OCI-LY7 (cell line): ENCODE data around the gene KCNMA1.

Source experiments
- CTCF ChIP-seq: fragments of 200-600 bp; sonication (generic); conservative IDR thresholded peaks from 2 replicates; pipeline ENCODE4 v1.5.1; 2014; ENCODE audit warnings: mild to moderate bottlenecking, antibody characterized with exemption, low read length, moderate library complexity, mixed read lengths
- EZH2phosphoT487 ChIP-seq: fragments of 200-600 bp; sonication (generic); IDR thresholded peaks from 2 replicates; pipeline ENCODE4 v1.6.1; 2018; ENCODE audit warnings: low read depth, borderline replicate concordance, mild to moderate bottlenecking, mixed run types, antibody characterized with exemption, low read length, moderate library complexity, mixed read lengths

- TF ChIP-seq CTCF (no peak), EZH2phosphoT487 (no peak)
These were observed 280.4 kb downstream of the KCNMA1 start for GRCh38 chr10:77357185-77357584.
